CD4-positive, CD25-positive, alpha-beta regulatory T cell (primary cell): Measurements from ENCODE around the gene FOXI1. TPM values are rescaled to one million over a fixed set of nuclear protein-coding genes. Genes with fewer than 3 reads are reported as not detected.

Source experiments
- ATAC-seq, 2 donors: fragments of 150-1000 bp; cut with Tn5 transposase; one replicate each; pipeline ENCODE4 v1.10.0; 2021; ENCODE audit warnings: low read depth in 2 of 2, moderate number of reproducible peaks in 2 of 2, moderate library complexity in 1 of 2
- DNase-seq, 3 donors: peaks; one replicate each; pipeline versions ENCODE4 v3.0.0 to v3.0.0-alpha.2; 2012 to 2022; ENCODE audit warnings: mixed read lengths in 1 of 3
- H3K27ac ChIP-seq: one replicate; pipeline ENCODE4 v1.7.0; 2013; ENCODE audit warnings: mild to moderate bottlenecking, low read length; ENCODE audit not compliant: insufficient read depth, poor library complexity, severe bottlenecking
- H3K27me3 ChIP-seq: one replicate; pipeline ENCODE4 v1.7.0; 2013; ENCODE audit warnings: low read length; ENCODE audit not compliant: control insufficient read depth, insufficient read depth
- H3K36me3 ChIP-seq: one replicate; pipeline ENCODE4 v1.7.0; 2013; ENCODE audit warnings: mild to moderate bottlenecking, low read length, moderate library complexity; ENCODE audit not compliant: control insufficient read depth, insufficient read depth
- H3K4me1 ChIP-seq: 2 replicates; pipeline ENCODE4 v1.7.0; 2013; ENCODE audit warnings: mild to moderate bottlenecking, low read length; ENCODE audit not compliant: insufficient read depth, control insufficient read depth, poor library complexity, severe bottlenecking
- H3K4me3 ChIP-seq: one replicate; pipeline ENCODE4 v1.7.0; 2013; ENCODE audit warnings: low read depth, mild to moderate bottlenecking, low read length, moderate library complexity
- H3K9me3 ChIP-seq, 2 experiments: 1 replicate in 1 of 2; 2 replicates in 1 of 2; pipeline ENCODE4 v1.7.0; 2013; ENCODE audit warnings: low read length in 2 of 2, mild to moderate bottlenecking in 1 of 2, moderate library complexity in 1 of 2; ENCODE audit not compliant: control insufficient read depth in 2 of 2
- H3K27ac Mint-ChIP-seq, 3 donors: one replicate each; pipeline ENCODE4 v1.8.0; 2020 to 2022; ENCODE audit warnings: mild to moderate bottlenecking in 3 of 3, mixed read lengths in 3 of 3, moderate library complexity in 2 of 3
- H3K27me3 Mint-ChIP-seq: one replicate; pipeline ENCODE4 v1.8.0; 2022; ENCODE audit warnings: mild to moderate bottlenecking, mixed read lengths
- H3K36me3 Mint-ChIP-seq: one replicate; pipeline ENCODE4 v1.8.0; 2020; ENCODE audit warnings: mixed read lengths
- H3K4me1 Mint-ChIP-seq, 4 donors: one replicate each; pipeline ENCODE4 v1.8.0; 2020 to 2022; ENCODE audit warnings: mixed read lengths in 4 of 4, mild to moderate bottlenecking in 1 of 4
- H3K4me3 Mint-ChIP-seq, 4 donors: one replicate each; pipeline ENCODE4 v1.8.0; 2020 to 2022; ENCODE audit warnings: mild to moderate bottlenecking in 4 of 4, mixed read lengths in 4 of 4, moderate library complexity in 3 of 4
- H3K9me3 Mint-ChIP-seq, 7 donors: one replicate each; pipeline ENCODE4 v1.8.0; 2020 to 2022; ENCODE audit warnings: mixed read lengths in 7 of 7, mild to moderate bottlenecking in 3 of 7, moderate library complexity in 2 of 7
- polyA plus RNA-seq, 4 donors: library from polyadenylated mRNA; unstranded; fragments of 300-500 nt; fragmentation: Illumina TruSeq; gene quantifications; one replicate each; pipeline ENCODE4 v1.2.3, GENCODE V29; 2021
- total RNA-seq: library from RNA; stranded (reverse); gene quantifications from one replicate; pipeline ENCODE4 v1.2.3, GENCODE V29; 2022

The FOXI1 gene
- total and polyA plus RNA-seq, 5 donors from 2014 or later = not detected

DNA sequence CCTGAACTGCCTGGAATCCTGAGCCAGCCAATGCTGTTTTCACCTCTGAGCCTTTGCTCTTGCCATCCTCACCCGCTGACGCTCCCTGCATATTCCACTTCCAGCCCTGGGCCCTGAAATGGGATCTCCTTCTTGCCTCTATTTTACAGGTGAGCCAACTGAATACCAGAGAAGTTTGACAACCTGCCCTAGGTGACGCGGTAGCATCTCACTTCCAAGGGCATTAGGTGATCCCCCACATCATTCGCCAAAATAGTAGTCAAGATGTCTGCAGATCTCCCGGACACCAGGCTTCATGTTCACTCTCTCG is 43.5 kb downstream of the FOXI1 start:
- Mint-ChIP-seq H3K4me3 (no peak overlapping the region), H3K36me3 (no peaks in the 10 kb centered on the region), H3K4me1 (no peaks in the 10 kb centered on the region)

DNA sequence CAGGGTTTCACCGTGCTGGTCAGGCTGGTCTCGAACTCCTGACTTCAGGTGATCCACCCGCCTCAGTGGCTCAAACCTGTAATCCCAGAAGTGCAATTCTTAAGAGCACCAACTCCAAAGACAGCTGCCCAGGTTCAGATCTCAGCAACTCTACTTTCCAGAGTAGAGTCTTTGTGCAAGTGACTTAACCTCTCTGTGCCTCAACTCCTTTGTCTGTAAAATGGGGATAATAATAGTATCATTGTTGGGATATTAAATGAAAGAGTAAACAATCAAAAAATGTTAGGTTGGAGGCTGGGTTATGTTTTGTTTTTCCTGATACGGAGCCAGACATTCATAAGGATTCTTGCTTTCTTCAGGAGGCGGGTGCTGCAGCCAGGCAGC is 45.0 kb downstream of the FOXI1 start:
- DNase-seq = no peak
- no peak overlapping the region for H3K27ac Mint-ChIP-seq
- H3K36me3 Mint-ChIP-seq = no peaks in the 10 kb centered on the region
- H3K27me3 ChIP-seq = no peaks in the 10 kb centered on the region
- H3K4me3 ChIP-seq = no peak overlapping the region
- no peak overlapping the region for H3K4me3 Mint-ChIP-seq
- no peaks in the 10 kb centered on the region for H3K36me3 ChIP-seq
- H3K27me3 Mint-ChIP-seq = peaks cover 4% of the 10 kb centered on the region
- no peaks in the 10 kb centered on the region for H3K9me3 ChIP-seq
- H3K4me1 ChIP-seq = no peaks in the 10 kb centered on the region
- H3K27ac ChIP-seq = no peak overlapping the region
- no peak for ATAC-seq
- H3K4me1 Mint-ChIP-seq = no peaks in the 10 kb centered on the region
- H3K9me3 Mint-ChIP-seq = peaks cover 0 to 1% (median 0%) of the 10 kb centered on the region in 7 donors

More for the DNA sequence above, 43.5 kb downstream of the FOXI1 start:
- Mint-ChIP-seq H3K9me3 (peaks cover 0 to 1% (median 0%) of the 10 kb centered on the region in 7 donors), H3K27me3 (peaks cover 4% of the 10 kb centered on the region), H3K27ac (no peak overlapping the region)
- no peaks in the 10 kb centered on the region for H3K27me3 ChIP-seq
- no peak overlapping the region for H3K27ac ChIP-seq
- no peaks in the 10 kb centered on the region for H3K9me3 ChIP-seq
- H3K36me3 ChIP-seq = no peaks in the 10 kb centered on the region
- H3K4me3 ChIP-seq = no peak overlapping the region
- ATAC-seq (no peak), DNase-seq (no peak)
- no peaks in the 10 kb centered on the region for H3K4me1 ChIP-seq

DNA sequence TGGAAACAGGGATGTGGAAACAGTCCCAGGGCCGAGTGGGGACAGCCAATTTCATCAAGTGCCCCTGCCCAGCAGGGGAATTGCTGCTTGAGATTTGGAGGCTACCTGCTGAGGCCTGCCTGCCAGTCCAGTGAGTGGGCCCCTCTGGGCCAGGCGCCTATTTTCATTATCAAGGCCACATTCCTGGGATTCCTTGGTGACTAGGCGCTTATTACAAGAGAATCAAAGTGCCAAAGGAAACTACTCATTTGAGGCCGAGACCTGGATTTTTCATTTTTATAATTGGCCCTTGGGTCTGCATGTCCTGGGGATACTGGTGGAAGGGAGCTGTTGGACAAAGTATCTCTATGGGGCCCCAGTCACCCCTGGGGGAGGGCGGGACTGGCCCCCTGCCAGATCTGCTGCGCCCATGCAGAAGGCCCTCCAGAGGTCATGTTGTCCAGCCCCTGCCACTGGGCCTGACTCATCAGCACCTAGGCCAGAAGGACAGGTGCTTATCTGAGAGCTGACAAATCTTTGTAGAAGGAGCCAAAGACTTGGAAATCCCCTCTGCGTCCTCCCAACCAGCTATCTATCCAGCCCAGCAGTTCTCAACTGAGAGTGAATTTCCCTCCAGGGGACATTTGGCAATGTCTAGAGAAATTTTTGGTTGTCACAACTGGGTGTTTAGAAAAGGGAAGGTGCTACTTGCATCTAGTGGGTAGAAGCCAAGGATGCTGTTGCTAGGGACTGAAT is 45.6 kb downstream of the FOXI1 start:
- H3K36me3 Mint-ChIP-seq = no peaks in the 10 kb centered on the region
- H3K27me3 Mint-ChIP-seq = peaks cover 4% of the 10 kb centered on the region
- no peak for DNase-seq

DNA sequence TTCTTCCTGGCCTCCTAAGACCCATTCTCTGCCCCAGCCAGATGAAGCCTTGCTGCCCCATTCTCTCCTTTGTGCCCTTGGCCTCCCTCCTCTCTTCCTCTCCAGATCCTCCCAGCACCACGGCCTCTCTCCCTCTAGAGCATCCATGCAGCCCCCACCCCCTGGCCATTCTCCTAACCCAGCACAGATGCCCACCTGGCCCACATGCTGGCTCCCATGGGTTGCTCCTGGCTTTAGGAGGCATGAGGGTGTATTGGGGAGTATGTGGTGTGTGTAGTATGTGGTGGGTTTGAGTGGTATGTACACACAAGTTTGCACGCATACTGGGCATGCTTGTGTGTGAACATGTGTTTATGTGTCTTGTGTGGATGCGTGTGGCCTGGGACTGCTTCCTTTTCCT is 47.1 kb downstream of the FOXI1 start:
- H3K27me3 Mint-ChIP-seq = peaks cover 4% of the 10 kb centered on the region
- H3K4me1 ChIP-seq = no peaks in the 10 kb centered on the region
- no peak for ATAC-seq

More for the DNA sequence above, 45.6 kb downstream of the FOXI1 start:
- Mint-ChIP-seq H3K4me1 (no peaks in the 10 kb centered on the region), H3K4me3 (no peak overlapping the region), H3K27ac (no peak overlapping the region), H3K9me3 (peaks cover 0 to 1% (median 0%) of the 10 kb centered on the region in 7 donors)
- ATAC-seq = no peak
- Histone ChIP-seq H3K27ac (no peak overlapping the region), H3K9me3 (no peaks in the 10 kb centered on the region), H3K4me1 (no peaks in the 10 kb centered on the region), H3K27me3 (no peaks in the 10 kb centered on the region), H3K4me3 (no peak overlapping the region), H3K36me3 (no peaks in the 10 kb centered on the region)

DNA sequence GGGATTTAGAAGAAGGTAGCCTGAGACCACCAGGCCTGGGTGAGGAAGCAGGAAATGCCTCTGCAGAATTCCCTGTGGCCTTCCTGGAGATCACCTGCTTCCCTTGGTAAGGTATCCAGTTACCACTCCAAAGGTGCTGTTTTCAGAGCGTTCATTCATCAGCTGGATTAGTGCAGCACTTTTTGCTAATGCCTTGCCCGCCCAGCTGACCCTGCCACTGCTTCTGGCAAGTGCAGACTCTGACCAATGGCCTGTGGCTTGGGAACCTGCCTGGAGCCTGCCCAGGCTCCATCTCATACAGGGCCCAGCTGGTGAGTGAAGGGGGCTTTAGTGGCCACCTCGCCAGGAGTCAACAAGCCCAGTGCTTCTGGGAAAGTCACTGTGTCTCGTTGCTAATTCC is 48.6 kb downstream of the FOXI1 start:
- H3K27ac ChIP-seq = no peak overlapping the region
- Mint-ChIP-seq H3K36me3 (no peaks in the 10 kb centered on the region), H3K27me3 (peaks cover 4% of the 10 kb centered on the region), H3K27ac (no peak overlapping the region), H3K4me3 (no peak overlapping the region), H3K9me3 (peaks cover 0 to 1% (median 0%) of the 10 kb centered on the region in 7 donors), H3K4me1 (no peaks in the 10 kb centered on the region)
- no peak for ATAC-seq
- no peak overlapping the region for H3K4me3 ChIP-seq
- DNase-seq = no peak
- no peaks in the 10 kb centered on the region for H3K27me3 ChIP-seq
- H3K36me3 ChIP-seq = no peaks in the 10 kb centered on the region
- H3K4me1 ChIP-seq = no peaks in the 10 kb centered on the region
- no peaks in the 10 kb centered on the region for H3K9me3 ChIP-seq

More for the DNA sequence above, 47.1 kb downstream of the FOXI1 start:
- Histone ChIP-seq H3K27ac (no peak overlapping the region), H3K27me3 (no peaks in the 10 kb centered on the region), H3K36me3 (no peaks in the 10 kb centered on the region), H3K4me3 (no peak overlapping the region), H3K9me3 (no peaks in the 10 kb centered on the region)
- DNase-seq = no peak
- no peak overlapping the region for H3K4me3 Mint-ChIP-seq
- H3K27ac Mint-ChIP-seq = no peak overlapping the region
- H3K4me1 Mint-ChIP-seq = no peaks in the 10 kb centered on the region
- peaks cover 0 to 1% (median 0%) of the 10 kb centered on the region in 7 donors for H3K9me3 Mint-ChIP-seq
- H3K36me3 Mint-ChIP-seq = no peaks in the 10 kb centered on the region

DNA sequence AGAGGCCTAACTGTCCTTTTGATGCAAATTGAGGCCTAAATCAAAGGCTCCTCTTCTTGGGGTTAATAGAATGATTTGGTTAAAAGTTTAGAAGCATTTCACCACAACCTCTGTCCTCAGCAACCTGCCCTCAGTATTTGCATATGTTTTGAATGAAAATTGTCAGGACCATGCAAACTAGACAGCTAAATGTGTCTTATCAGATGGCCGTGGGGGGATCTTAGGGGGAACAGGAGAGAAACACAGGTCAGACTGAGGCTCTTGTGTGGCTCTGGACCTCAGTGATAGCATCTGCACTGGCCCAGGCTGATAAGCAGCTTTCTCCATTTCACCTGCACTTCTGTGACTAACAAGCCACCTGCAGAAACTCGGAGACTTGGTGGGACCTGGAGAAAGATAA is 49.0 kb downstream of the FOXI1 start:
- H3K36me3 ChIP-seq = no peaks in the 10 kb centered on the region
- peaks cover 4% of the 10 kb centered on the region for H3K27me3 Mint-ChIP-seq
- no peaks in the 10 kb centered on the region for H3K36me3 Mint-ChIP-seq
- no peaks in the 10 kb centered on the region for H3K4me1 Mint-ChIP-seq
- H3K4me1 ChIP-seq = no peaks in the 10 kb centered on the region
- H3K27me3 ChIP-seq = no peaks in the 10 kb centered on the region
- no peaks in the 10 kb centered on the region for H3K9me3 ChIP-seq
- no peak overlapping the region for H3K27ac Mint-ChIP-seq
- H3K4me3 ChIP-seq = no peak overlapping the region
- H3K4me3 Mint-ChIP-seq = no peak overlapping the region
- ATAC-seq (no peak), DNase-seq (no peak)
- no peak overlapping the region for H3K27ac ChIP-seq
- H3K9me3 Mint-ChIP-seq = peaks cover 0 to 1% (median 0%) of the 10 kb centered on the region in 7 donors

DNA sequence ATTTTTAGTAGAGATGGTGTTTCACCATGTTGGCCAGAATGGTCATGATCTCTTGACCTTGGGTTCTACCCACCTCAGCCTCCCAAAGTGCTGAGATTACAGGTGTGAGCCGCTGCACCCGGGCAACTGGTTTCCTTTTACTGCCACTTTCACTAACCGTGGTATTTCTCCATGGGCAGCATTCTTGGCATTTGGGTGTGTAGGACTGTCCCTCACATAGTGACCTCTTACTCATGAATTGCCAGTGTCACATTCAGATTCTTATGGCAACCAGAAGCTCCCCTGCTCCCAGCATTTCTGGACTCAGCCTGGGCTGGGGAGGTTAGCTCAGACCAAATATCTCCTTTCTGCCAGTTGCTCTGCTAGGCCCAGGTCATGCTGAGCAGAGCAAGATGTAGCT is 50.1 kb downstream of the FOXI1 start:
- Mint-ChIP-seq H3K36me3 (no peaks in the 10 kb centered on the region), H3K27me3 (peaks cover 4% of the 10 kb centered on the region), H3K4me3 (no peak overlapping the region), H3K4me1 (no peaks in the 10 kb centered on the region), H3K9me3 (no peaks in the 10 kb centered on the region), H3K27ac (no peak overlapping the region)
- H3K27ac ChIP-seq = no peak overlapping the region
- H3K9me3 ChIP-seq = no peaks in the 10 kb centered on the region
- no peaks in the 10 kb centered on the region for H3K27me3 ChIP-seq
- H3K4me1 ChIP-seq = no peaks in the 10 kb centered on the region
- DNase-seq (no peak), ATAC-seq (no peak)
- no peak overlapping the region for H3K4me3 ChIP-seq
- H3K36me3 ChIP-seq = no peaks in the 10 kb centered on the region

DNA sequence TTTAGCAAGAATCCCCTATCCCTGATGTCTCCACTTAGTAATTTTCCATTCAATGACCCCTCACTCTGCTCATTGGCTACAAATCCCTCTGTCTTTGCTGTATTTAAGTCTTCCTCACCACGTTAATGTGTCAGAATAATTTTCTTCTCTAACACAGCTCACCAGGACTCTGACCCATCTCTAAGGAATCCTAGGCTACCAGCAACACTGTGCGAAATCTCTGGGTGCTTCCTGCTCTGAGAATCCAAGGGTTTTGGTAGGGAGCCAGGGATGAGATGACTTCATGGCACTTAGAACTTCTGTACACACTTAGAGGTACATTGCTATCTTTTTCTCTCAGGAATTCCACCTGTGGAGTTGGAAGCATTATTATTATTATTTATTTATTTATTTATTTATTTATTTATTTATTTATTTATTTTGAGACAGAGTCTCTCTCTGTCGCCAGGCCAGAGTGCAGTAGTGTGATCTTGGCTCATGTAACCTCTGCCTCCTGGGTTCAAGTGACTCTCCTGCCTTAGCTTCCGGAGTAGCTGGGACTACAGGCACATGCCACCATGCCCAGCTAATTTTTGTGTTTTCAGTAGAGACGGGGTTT is 53.5 kb downstream of the FOXI1 start:
- Histone ChIP-seq H3K36me3 (no peaks in the 10 kb centered on the region), H3K4me1 (no peaks in the 10 kb centered on the region), H3K27me3 (peaks cover 2% of the 10 kb centered on the region), H3K9me3 (no peaks in the 10 kb centered on the region), H3K27ac (no peak overlapping the region), H3K4me3 (no peak overlapping the region)
- peaks cover 0 to 1% (median 0%) of the 10 kb centered on the region in 4 donors for H3K4me1 Mint-ChIP-seq
- ATAC-seq (no peak), DNase-seq (no peak)
- no peaks in the 10 kb centered on the region for H3K36me3 Mint-ChIP-seq
- H3K9me3 Mint-ChIP-seq = no peaks in the 10 kb centered on the region
- no peaks in the 10 kb centered on the region for H3K27me3 Mint-ChIP-seq
- no peak overlapping the region for H3K27ac Mint-ChIP-seq
- no peak overlapping the region for H3K4me3 Mint-ChIP-seq
